ENCODE data around the gene KCNH2.
A peak's percentile ranks its signal among the peaks of the same experiment; 100 is the strongest.
"Not testable (repeated sequence)": the region's sequence is repeated elsewhere in the genome, so short reads cannot be mapped to it uniquely, and the experiment has no call there.

KCNH2 gene, protein sequence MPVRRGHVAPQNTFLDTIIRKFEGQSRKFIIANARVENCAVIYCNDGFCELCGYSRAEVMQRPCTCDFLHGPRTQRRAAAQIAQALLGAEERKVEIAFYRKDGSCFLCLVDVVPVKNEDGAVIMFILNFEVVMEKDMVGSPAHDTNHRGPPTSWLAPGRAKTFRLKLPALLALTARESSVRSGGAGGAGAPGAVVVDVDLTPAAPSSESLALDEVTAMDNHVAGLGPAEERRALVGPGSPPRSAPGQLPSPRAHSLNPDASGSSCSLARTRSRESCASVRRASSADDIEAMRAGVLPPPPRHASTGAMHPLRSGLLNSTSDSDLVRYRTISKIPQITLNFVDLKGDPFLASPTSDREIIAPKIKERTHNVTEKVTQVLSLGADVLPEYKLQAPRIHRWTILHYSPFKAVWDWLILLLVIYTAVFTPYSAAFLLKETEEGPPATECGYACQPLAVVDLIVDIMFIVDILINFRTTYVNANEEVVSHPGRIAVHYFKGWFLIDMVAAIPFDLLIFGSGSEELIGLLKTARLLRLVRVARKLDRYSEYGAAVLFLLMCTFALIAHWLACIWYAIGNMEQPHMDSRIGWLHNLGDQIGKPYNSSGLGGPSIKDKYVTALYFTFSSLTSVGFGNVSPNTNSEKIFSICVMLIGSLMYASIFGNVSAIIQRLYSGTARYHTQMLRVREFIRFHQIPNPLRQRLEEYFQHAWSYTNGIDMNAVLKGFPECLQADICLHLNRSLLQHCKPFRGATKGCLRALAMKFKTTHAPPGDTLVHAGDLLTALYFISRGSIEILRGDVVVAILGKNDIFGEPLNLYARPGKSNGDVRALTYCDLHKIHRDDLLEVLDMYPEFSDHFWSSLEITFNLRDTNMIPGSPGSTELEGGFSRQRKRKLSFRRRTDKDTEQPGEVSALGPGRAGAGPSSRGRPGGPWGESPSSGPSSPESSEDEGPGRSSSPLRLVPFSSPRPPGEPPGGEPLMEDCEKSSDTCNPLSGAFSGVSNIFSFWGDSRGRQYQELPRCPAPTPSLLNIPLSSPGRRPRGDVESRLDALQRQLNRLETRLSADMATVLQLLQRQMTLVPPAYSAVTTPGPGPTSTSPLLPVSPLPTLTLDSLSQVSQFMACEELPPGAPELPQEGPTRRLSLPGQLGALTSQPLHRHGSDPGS

DNA sequence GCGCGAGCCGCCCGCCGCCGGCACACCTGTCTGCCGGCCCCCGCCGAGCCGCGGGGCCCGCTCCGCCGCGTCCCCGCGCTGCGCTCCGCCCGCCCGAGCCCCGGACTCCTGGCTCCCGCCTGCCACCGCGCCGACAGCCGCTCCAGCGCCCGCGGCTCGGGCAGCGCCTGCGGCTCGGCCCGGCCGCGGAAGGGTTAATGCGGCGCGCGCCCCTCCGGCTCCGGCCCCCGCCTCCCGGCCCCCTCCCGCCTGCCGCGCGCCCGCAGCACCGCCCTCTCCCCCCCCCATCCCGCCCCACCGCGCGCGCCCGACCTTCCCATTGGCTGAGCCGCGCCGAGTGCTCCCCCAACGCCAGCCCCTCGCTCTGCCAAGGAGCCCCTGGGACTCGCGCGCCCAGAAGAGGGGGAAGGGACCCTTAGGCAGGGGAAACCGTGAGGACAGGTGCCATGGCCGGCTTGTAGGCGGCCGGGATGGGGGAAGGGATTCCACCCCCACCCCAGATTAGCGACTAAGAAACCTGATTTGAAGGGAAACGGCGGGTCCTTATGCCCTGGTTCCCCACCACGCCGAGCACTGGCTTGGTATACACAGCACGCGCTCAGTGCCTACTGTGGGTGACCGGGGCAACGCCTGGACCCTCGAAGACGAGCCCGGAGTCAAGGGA lies at the start of gene KCNH2:
KCNH2 (minus strand) TSS at position 196 of the 664 bp plus-strand sequence. CDS start 408 bp downstream, outside the sequence.
- DNase-seq (ENCODE audit: low spot score) = peak; percentile 73

DNA sequence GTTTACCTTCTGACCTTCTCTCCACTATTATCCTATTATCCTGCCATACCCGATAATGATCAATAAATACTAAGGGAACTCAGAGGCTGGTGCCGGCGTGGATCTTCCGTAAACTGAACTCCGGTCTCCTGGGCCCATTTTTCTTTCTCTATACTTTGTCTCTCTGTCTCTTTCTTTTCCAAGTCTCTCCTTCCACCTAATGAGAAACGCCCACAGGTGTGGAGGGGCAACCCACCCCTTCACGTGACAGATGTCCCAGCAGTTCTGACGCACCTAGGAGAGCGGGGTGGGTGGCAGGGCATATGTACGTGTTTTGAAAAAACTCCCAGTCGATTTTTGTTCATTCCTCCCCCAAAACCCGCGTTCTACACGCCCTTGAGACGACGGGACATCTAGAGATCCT lies 49.6 kb upstream of the KCNH2 start:
- DNase-seq (ENCODE audit: low spot score) = not testable (repeated sequence)

DNA sequence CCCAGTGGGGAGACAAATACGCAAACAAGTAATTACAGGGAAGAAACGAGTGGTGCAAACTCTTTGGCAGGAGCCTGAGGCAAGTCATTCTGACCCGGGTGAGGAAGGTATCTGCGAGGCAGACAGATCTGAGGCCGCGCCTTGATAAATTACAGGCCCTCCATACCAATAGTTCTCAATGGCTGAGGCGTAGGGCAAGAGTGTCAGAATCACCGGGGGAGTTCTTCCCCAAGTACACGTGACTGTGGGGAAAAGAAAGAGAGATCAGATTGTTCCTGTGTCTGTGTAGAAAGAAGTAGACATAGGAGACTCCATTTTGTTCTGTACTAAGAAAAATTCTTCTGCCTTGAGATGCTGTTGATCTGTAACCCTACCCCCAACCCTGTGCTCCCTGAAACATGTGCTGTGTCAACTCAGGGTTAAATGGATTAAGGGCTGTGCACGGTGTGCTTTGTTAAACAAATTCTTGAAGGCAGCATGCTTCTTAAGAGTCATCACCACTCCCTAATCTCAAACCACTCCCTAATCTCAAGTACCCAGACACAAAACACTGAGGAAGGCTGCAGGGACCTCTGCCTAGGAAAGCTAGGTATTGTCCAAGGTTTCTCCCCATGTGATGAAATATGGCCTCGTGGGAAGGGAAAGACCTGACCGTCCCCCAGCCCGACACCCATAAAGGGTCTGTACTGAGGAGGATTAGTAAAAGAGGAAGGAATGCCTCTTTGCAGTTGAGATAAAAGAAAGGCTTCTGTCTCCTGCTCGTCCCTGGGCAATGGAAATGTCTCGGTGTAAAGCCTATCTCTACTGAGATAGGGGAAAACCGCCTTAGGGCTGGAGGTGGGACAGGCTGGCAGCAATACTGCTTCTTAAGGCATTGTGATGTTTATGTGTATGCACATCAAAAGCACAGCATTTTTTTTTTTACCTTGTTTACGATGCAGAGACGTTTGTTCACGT lies 48.9 kb upstream of the KCNH2 start:
- DNase-seq (ENCODE audit: low spot score) = not testable (repeated sequence)

DNA sequence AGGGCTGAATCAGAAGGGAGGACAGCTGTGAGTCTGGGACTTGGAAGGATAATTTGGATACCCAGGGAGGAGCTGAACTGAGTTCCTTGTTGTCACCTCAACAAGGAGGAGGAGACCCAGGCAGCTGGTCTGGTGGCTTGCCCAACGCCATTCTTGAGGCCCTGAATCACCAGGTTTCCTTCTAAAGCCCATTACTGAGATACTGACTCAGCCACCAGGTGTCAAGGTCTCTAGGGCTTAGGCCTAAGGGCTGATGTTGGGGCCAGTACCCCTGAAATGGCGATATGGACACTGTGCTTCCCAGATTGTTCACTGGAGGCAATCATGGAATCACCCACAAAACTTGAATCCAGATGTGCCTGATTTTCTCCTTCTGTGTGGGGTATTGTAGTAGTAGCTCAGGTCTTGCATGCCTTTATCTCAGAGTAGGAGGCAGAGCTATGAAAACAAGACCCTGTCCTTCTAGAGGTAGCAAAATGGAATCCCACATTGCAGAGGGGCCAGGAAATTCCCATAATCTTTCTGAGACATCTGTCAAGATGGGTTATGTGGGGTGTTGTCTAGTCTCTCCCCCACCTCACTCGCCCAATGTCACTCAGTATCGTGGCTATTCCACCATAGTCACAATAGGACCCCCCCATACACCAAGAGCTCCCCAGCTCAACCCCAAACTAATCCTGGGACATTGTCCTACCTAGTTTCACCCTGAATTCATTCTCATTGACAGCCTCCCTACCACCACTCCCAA lies 48.0 kb upstream of the KCNH2 start:
- DNase-seq (ENCODE audit: low spot score) = no peak

DNA sequence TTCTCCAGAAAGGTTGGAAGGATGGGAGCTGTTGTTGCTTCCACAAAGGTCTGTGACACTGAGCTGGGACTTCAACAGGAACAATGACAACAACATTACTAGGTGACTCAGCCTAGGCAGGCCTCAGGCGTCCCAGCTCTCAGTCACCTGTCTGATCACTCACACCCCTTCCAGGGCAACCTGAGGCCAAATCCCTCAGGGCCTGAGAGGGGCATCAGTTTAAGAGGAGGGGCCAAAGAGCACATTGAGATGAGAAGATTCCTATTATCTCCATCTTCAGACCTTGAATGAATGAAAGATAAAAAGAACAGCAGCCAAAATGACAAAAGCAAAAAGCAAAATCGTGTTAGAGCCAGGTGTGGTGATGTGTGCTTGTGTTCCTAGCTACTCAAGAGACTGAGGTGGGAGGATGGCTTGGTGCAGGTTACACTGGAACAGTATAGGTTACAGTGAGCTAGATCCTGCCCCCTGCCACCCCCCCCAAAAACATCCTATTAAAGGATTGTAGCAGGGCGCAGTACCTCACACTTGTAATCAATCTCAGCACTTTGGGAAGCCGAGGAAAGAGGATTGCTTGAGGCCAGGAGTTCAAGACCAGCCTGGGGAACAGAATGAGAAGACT lies 46.4 kb upstream of the KCNH2 start, which contains the start of gene ATG9B:
ATG9B (minus strand) TSS at position 60 of the 622 bp plus-strand sequence. CDS start 71 bp downstream, outside the sequence.
- no peak for DNase-seq (ENCODE audit: low spot score)

DNA sequence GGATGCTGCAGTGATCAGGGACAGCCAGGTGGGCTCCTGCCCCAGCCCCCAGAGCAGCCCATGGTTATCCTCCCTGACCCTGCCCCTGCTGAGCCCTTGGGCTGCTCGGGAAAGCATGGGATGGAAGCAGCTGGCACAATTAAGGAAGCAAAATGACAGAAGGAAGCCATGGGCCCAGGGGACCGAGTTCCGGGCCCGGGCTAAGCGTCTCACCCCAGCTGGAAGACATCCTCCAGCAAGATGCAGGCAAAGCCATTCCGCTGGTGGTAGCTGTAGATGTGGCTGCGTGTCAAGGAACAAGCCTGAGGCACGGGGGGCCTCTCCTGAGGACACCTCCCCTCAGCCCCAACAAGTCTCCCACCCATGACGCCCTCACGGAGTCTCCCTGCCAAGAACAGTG lies 45.1 kb upstream of the KCNH2 start:
- no peak for DNase-seq (ENCODE audit: low spot score)

DNA sequence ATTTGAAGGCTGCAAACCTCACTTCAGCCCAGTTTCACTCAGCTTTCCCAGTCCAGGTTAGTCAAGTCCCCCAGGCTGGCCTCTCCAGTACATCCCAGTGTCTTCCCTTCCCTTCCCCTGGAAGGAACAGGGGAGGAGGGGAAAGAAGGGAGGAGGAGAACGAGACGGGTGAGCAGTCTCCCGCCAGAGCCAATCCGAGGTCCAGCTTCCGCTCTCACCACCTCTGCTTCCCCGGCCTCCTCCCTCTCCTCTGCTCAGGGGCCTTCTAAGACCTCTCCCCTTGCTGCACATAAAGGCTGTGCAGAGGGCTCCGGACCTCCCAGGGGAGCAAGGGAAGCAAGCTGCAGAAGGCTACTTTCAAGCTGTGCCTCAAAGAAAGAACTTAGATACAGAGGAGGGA lies 42.1 kb upstream of the KCNH2 start:
- DNase-seq (ENCODE audit: low spot score) = no peak

DNA sequence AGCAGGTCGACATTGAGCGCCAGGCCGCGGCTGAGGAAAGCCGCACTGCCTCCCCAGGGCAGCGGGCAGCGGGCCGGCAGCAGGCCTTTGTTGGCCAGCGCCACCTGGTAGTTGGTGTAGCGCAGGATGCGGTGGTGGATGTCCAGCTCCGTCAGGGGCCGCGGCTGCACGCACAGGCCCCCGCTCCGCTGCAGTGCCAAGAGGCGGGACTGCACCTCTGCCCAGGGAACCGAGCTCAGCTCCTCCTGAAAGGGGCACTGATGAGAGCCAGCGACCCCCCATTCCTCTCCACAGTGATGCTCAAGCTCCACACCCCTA lies 41.0 kb upstream of the KCNH2 start:
- no peak for DNase-seq (ENCODE audit: low spot score)

DNA sequence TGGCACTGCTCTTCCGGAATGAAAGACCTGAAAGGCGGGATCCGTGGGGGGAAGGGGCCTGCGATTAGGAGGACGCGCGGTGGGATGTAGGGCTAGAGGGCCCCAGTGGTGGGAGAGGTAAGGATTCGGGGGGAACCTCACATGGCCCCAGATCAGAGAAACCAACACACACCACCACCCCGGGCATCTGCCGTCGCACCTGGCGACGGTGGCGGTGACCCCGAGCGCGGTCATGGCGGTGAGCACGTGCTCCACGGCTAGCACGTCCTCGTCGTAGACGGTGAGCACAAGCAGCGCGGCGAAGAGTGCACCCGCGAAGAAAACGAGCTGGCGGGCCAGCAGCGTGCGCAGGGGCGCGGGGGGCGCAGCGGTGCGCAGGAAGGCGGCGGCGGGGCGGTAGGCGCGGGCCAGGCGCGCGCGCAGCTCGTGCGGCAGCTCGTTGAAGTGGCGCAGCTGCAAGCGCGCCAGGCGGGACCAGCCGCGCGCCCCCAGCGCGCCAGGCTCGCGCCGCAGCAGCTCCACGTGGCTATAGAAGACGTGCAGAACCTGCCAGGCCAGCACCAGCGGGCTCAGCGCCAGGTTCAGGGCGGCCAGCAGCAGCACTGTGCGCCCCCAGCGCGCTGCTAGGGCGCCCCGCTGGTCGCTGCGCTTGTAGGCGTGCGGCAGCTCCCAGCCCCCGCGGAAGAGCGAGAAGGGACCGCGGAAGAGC lies 40.5 kb upstream of the KCNH2 start:
- no peak for DNase-seq (ENCODE audit: low spot score)

DNA sequence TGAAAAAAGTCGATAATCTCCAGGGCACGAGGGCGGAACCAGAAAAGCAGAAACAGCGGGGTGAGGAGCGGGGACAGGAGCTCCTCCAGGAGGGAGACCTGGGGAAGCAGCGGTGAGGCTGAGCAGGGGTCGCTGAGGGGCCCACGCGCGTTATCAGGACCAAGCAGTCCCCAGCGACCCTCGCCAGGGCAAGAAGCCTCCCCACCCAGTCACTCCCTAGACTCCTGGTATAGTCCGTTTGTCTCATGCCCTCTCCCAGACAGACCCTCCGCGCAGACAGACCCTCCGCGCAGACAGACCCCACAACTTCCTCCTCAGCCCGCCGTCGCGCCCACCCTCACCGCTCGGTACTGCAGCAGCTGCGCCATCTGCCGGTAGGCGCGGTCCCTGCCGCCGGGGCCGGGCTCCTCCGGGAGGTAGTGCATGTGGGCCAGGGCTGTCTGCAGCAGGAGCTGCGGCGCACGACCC lies 39.9 kb upstream of the KCNH2 start:
- peak; percentile 78 for DNase-seq (ENCODE audit: low spot score)

DNA sequence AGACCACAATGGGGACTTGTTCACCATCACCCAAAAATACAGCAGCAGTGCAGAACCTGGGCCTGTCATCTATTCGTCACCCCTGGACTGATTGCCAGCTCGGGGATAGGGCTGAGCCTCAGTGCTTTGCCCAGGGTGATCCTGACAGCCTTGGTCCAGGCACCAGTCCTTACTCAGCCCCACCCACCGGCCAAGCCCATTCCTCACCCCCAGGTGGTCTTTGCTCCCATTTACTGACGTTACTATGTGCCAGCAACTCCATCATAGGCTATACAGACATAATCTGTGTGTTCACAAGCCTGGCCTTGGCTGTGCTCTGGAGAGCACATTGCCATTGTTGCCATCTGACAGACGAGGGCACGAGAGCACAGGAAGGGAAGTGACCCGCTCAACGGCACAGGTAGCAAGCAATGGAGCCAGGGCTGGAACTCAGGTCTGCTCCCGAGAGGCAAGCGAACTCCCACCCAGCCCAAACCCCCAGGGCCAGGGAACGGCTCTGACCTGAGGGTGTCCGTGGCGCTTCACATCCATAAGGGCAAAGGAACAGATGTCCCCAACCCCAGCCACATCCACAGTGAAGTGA lies 39.3 kb upstream of the KCNH2 start:
- DNase-seq (ENCODE audit: low spot score) = no peak

DNA sequence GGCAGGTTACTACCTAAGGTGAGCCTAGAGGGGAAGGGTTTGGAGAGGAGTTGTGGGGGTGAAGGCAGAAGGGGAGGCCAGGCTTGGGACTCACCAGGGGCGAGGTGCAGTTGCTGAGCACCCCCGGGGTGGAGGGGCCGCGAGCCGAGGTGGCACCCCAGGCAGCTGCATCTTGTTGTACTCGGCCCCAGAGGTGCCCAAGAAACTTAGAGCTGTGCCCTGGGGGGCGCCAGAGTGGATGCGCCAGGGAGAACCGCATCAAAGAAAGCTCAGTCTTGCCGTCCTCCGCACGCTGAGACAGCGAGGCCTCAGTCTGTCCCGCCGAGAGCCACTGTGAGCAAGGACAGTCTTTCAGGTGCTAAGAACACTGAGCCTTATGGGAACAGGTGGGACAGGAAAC lies 38.8 kb upstream of the KCNH2 start:
- no peak for DNase-seq (ENCODE audit: low spot score)

DNA sequence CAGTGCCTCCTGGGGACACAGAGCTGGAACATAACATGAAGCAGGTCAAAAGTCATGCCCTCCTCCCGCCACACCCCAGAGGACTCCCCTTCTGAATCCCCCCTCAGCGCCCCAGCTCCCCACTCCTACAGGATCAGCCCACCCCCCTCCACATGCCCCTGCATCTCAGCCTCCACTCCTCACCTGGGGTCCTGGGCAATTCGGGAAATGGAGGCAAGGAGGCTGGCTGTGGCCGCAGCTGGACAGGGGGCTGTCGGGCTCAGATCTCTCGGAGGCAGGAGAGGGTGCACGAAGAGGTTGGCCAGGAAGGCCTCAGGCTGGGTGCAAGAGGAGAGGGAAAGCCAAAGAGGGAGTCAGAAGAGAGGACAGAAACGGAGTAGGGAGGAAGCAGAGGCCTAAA lies 38.4 kb upstream of the KCNH2 start:
- DNase-seq (ENCODE audit: low spot score) = no peak

DNA sequence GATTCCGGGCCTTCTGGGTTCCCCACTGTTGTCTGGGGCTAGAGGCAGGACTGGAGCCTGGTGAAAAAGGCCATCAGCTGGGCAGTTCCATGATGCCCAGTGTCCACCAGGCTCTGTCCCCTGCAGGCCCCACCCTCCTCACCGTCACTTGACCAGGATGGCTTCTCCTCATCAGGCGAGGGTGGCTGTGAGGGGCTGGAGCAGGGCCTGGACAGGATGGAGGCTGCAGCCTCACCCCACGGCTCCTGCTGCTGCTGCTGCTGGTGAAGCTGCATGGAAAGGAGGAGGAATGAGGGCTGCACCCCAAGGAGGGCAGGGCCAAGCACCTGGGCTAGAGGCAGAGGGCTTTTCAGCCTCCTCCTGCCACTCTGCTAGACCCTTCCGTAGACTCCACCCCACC lies 37.8 kb upstream of the KCNH2 start:
- no peak for DNase-seq (ENCODE audit: low spot score)

DNA sequence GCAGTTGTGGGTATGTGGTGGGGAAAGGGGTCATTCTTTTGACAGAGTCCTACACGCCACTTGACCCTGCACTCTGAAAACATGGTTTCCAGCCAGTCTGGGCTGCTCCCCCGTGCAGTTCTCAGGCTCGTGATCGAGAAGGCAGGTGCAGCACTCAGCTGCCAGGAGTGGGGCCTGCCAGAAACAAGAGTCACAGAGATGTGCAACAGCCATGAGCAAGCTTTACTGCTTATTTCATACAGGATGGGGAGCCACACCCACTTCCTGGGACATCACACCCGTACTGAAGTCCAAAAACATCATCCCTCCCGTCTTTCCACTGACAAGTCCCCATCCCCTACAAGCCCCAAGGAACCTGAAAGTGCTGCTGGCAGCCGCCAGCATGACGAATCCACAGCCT lies 36.8 kb upstream of the KCNH2 start:
- DNase-seq (ENCODE audit: low spot score) = no peak

DNA sequence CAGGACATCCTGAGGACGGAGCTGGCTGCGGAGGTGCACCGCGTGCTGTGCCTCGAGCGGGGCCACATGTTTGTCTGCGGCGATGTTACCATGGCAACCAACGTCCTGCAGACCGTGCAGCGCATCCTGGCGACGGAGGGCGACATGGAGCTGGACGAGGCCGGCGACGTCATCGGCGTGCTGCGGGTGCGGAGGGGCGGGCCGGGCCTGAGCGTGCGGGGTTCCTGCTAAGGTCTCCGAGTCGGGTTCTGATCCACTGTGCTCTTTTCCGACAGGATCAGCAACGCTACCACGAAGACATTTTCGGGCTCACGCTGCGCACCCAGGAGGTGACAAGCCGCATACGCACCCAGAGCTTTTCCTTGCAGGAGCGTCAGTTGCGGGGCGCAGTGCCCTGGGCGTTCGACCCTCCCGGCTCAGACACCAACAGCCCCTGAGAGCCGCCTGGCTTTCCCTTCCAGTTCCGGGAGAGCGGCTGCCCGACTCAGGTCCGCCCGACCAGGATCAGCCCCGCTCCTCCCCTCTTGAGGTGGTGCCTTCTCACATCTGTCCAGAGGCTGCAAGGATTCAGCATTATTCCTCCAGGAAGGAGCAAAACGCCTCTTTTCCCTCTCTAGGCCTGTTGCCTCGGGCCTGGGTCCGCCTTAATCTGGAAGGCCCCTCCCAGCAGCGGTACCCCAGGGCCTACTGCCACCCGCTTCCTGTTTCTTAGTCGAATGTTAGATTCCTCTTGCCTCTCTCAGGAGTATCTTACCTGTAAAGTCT lies 35.8 kb upstream of the KCNH2 start:
- peak; percentile 83 for DNase-seq (ENCODE audit: low spot score)

DNA sequence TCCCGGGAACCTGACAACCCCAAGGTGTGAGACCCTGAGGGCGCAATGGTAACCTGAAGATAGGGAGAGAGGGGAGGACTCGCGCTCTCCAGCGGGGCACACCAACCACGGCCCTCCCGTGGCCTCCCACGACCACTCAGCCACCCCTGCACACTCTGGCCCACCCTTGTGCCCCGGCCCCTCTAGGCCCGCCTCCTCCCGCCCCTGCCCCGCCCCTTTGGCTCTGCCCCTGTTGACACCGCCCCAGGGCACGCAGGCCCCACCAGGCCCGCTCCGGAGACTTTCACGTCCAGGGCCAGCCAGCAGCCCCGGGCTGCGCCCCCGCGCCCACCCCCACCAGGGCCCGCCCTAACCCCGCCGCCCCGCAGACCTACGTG lies 35.2 kb upstream of the KCNH2 start:
- no peak for DNase-seq (ENCODE audit: low spot score)

DNA sequence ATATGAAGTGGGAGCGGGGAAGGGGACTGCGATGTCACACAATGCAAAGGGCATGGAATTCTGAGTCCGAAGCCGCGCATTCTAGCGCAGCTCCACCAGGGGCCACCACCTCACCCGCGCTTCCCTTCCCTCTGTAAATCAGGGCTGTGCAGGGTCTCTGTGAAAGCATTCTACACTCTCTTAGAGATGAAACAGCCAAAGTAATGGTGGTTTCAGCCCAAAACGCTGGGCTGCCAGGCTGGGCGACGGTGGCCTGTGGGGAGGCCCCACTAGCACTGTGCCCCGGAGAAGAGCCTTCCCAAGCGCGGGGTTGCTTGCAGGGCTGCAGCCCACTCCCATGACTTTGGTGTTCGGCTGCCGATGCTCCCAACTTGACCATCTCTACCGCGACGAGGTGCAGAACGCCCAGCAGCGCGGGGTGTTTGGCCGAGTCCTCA lies 34.8 kb upstream of the KCNH2 start:
- DNase-seq (ENCODE audit: low spot score) = peak; percentile 48

All from germinal center (tissue), 1 donor.